Astrocyte of the spinal cord (primary cell): ENCODE results near the gene HOXD8.

ENCODE experiments used
- DNase-seq: peaks from one replicate; pipeline ENCODE4 v3.0.0; 2011; ENCODE audit warnings: low read depth, low spot score
- H3K4me3 ChIP-seq: 2 replicates; pipeline ENCODE4 v1.5.1; 2011; ENCODE audit warnings: low read depth, mild to moderate bottlenecking, low read length, moderate library complexity
- in situ Hi-C: cut with HindIII; loops from 2 replicates; pipeline ENCODE4 v1.10.0; 2017; ENCODE audit warnings: low sequenced_read_pairs
- TF ChIP-seq, protein P1 (sequence below): IDR thresholded peaks from 2 replicates; pipeline ENCODE4 v1.5.1; 2012; ENCODE audit warnings: low read depth, mild to moderate bottlenecking, low read length, inconsistent platforms

The HOXD8 gene

GRCh38 chr2:176170602-176171305, 41.2 kb downstream of the HOXD8 start:
- no peak overlapping the region for H3K4me3 ChIP-seq
- TF ChIP-seq, protein P1, sequence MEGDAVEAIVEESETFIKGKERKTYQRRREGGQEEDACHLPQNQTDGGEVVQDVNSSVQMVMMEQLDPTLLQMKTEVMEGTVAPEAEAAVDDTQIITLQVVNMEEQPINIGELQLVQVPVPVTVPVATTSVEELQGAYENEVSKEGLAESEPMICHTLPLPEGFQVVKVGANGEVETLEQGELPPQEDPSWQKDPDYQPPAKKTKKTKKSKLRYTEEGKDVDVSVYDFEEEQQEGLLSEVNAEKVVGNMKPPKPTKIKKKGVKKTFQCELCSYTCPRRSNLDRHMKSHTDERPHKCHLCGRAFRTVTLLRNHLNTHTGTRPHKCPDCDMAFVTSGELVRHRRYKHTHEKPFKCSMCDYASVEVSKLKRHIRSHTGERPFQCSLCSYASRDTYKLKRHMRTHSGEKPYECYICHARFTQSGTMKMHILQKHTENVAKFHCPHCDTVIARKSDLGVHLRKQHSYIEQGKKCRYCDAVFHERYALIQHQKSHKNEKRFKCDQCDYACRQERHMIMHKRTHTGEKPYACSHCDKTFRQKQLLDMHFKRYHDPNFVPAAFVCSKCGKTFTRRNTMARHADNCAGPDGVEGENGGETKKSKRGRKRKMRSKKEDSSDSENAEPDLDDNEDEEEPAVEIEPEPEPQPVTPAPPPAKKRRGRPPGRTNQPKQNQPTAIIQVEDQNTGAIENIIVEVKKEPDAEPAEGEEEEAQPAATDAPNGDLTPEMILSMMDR: no peak
- DNase-seq: no peak
- in situ Hi-C loops: no loop called here

GRCh38 chr2:176171351-176172006, 42.0 kb downstream of the HOXD8 start:
- TF ChIP-seq, protein P1: no peak
- no peak for DNase-seq
- in situ Hi-C loops: no loop called here
- H3K4me3 ChIP-seq: no peak overlapping the region

GRCh38 chr2:176172007-176172894, 42.7 kb downstream of the HOXD8 start:
- TF ChIP-seq, protein P1: no peak
- no peak for DNase-seq
- no peak overlapping the region for H3K4me3 ChIP-seq
- in situ Hi-C loops: no loop called here

DNA sequence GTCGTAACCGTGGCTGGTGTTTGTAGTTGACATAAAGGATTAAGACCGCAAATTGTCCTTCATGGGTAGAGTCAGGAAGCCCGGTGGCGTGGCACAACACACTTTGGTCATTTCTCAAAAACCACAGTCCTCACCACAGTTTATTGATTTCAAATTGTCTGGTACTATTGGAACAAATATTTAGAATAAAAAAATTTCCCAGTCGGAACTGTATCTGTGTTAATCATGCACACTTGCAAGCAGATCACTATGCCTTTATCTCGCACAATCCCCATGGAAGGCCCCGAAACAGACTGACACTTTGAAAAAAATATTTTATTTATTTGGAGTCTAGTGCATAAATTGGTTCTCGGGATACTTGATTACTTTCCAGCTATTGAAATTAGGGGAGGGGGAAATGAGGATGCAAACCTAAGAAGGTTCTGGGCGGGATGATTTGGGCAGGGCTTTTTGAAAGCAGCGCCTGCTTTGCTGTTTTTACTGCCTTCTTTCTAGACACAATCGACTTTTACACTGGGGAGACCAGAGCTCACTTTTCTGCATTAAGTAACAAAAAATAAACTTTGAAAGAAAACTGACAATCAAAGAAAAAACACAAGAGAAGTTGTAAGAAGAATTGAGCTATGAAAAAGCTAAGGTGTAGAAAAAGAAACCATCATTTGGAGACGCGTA, 43.5 kb downstream of the HOXD8 start:
- TF ChIP-seq, protein P1: no peak
- DNase-seq: no peak
- no peak overlapping the region for H3K4me3 ChIP-seq
- in situ Hi-C loops: no loop called here

DNA sequence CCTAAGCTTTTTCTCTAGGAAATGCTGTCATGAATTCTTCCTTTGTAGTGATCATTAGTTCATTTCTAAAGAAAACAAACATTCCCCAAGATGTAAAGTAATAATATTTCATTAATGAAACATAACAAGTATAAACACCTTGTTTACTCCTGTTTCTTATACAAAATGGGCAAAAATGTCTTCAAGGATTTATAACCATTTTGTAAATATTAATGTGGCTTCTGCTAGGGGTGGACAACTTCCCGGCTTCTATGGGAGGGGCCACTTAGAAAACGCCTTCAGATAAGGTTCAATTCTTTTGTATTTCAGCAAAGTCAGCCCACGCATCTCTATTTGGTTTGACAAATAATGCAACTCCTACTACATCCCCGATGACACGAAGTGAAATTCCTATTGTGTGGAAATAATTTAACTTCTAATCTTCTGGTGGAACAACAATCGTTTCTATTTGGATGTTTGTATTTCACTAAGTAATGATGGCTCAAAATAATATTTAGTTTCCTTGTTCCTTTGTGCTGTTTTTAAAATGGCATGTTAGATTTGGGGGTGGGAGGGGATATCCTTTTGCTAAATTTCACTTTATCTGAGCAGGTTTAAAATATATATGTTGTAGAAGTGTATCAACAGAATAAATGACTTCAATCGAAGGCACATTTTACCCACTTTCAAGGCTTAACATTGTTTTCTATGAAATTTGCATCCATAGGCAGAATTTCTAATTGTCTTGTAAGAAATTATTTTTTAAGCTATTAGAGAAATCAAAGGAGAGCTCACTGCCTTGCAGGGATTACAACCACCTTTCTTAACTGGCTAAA, 44.3 kb downstream of the HOXD8 start:
- in situ Hi-C loops: no loop called here
- DNase-seq: no peak
- TF ChIP-seq, protein P1: no peak
- no peak overlapping the region for H3K4me3 ChIP-seq
